ENCODE measurements around the gene RARB. TPM values are rescaled to one million over a fixed set of nuclear protein-coding genes. Genes with fewer than 3 reads are reported as not detected.

Gene RARB
- total RNA-seq, 4 donors from 2014 or later = 2.6 to 11.2 (median 3.4) TPM

DNA sequence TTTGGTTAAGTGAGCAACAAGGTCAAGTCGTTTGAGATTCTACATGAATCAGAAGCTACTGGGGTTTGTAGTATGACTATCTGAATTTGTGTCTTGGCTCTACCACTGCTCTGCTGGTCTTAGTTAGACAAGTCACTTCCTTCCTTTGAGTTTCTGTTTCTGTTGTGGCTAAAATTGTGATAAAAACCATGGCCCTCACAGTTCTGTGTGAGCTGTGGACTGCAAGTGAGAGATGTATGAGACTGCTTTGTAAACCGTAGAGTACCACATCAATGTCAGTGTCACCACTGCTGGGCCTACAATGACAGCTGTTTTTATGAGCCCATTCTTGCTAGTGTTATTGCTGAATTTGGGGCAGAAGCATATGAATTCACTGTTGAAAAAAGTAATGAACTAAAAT is 32.7 kb downstream of the RARB start:
- no peak for ATAC-seq (ENCODE audit: low FRiP score)
- TF ChIP-seq, protein P1, sequence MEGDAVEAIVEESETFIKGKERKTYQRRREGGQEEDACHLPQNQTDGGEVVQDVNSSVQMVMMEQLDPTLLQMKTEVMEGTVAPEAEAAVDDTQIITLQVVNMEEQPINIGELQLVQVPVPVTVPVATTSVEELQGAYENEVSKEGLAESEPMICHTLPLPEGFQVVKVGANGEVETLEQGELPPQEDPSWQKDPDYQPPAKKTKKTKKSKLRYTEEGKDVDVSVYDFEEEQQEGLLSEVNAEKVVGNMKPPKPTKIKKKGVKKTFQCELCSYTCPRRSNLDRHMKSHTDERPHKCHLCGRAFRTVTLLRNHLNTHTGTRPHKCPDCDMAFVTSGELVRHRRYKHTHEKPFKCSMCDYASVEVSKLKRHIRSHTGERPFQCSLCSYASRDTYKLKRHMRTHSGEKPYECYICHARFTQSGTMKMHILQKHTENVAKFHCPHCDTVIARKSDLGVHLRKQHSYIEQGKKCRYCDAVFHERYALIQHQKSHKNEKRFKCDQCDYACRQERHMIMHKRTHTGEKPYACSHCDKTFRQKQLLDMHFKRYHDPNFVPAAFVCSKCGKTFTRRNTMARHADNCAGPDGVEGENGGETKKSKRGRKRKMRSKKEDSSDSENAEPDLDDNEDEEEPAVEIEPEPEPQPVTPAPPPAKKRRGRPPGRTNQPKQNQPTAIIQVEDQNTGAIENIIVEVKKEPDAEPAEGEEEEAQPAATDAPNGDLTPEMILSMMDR (IDR thresholded peaks at IDR 0.05) = no peak

DNA sequence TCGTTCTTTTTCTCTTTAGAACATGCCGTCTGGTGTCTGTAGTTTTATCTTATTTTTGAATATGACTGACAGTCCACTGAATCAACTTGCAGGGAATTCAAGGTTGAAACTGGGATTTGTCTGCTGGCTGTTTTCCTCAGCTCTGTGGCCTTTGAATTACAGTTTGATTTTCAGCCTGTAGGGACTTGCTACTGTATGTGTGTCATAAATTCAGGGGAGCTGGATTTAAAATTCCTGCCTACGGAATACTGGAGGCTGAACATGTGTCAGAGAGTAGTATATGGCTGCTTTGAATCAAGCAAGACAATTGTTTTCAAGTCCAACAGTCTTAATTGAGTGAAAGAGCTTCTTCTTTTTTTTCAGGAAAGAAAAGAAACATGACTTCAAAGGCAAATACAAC is 33.9 kb downstream of the RARB start:
- DNase-seq (ENCODE audit: low spot score) (no peak), ATAC-seq (ENCODE audit: low FRiP score) (no peak)
- TF ChIP-seq, protein P1 (IDR thresholded peaks at IDR 0.05) = no peak

More for the DNA sequence above, 32.7 kb downstream of the RARB start:
- DNase-seq (ENCODE audit: low spot score) = no peak

DNA sequence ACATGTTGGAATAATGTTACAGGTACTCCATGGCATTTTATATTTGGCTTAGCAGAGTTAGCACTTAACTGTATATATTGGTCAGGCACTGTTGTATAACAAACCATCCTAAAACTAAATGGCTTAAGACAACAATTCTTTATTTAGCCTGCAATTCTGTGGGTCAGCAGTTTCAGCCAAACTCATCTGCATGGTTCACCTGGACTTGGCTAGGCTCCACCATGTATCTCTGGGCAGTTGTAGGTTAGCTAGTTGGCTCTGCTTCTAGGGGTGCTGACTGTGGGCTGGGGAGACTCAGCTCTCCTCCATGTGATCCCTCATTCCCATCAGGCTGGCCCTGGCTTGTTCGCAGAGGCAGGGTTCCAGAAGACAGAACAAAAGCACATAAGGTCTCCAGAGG is 34.4 kb downstream of the RARB start:
- DNase-seq (ENCODE audit: low spot score) = no peak
- TF ChIP-seq, protein P1 (IDR thresholded peaks at IDR 0.05) = no peak
- no peak for ATAC-seq (ENCODE audit: low FRiP score)

DNA sequence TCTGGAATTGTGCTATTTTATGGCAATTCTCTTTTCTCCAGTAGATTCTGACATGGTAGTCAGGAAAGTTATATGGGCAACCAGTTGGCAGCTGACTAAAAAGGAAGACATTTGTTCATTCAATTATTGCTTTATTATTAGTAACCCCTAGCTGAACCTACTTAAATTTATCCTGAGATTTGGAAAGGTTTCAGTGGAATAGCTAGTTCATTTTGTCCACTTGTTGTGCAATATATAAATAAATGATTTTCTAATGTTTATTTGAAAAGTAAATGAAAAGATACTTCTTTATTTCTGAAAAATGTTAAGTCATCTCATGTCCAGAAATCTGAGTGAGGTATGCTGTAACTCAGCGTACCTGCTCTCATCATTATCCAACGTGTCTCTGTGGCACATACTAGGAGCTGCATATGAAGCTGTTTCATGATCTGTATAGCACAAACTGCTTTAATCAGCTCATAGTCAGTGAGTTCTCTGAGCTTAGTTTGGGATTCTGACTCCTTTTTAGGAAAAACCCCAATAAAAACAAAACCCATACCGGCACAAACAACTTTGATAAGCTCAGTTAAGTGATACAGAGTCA is 35.9 kb downstream of the RARB start:
- TF ChIP-seq, protein P1 (IDR thresholded peaks at IDR 0.05) = no peak
- DNase-seq (ENCODE audit: low spot score) (no peak), ATAC-seq (ENCODE audit: low FRiP score) (no peak)

DNA sequence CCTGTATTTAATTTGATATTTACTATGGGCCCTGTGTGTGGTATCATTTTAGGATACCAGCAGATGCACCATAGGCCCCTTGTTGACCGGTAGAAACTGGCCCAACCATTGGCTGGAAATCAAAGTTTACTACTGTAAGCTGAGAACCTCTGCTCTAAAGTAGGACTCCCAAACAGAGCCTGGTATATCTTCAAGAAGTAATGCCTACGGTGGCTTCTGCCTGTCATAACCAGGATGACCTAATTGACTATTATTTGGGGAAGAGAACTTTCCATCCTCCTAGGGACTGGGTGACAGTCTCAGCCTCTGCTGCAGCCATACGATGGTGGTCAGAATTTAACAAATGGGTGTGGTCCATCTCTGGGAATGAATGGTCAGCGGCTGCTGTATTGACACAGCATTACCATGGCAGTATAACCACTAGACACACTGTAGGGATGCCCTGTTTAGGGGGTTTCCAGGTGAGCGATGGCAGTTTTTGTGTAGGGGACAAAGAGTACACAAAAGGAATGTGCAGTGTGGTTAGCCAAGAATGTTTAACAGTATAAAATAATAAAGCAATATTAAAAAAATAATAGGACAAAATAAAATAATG is 37.3 kb downstream of the RARB start:
- DNase-seq (ENCODE audit: low spot score) (no peak), ATAC-seq (ENCODE audit: low FRiP score) (no peak)
- TF ChIP-seq, protein P1 (IDR thresholded peaks at IDR 0.05) = no peak

DNA sequence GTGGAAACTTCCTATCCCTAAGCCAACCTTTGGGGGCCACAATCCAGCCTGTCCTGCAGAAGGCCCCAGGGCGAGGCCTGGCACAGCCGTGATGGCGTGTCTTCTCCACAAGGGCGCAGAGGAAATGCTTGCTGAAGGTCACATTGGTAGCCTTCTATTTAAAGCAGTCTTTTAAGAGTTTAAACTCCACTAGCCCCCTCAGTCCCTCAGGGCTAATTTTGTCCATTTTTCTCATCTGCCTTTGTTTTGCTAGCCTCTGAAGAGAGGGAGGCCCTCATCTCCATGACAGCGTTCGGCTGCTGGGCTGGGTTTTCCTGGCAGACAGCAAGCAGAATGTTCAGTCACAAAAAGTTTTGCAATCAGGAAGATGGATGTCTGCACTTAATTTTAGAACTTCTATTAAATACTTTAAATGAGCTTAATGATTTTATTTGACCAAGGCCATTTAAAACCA is 40.8 kb downstream of the RARB start:
- ATAC-seq (ENCODE audit: low FRiP score) (peak; percentile 72), DNase-seq (ENCODE audit: low spot score) (no peak)

More for the DNA sequence above, 40.8 kb downstream of the RARB start:
- TF ChIP-seq, protein P1 (IDR thresholded peaks at IDR 0.05) = no peak
